ENCODE data around the gene AGFG2. TPM values are rescaled to one million over a fixed set of nuclear protein-coding genes. Genes with fewer than 3 reads are reported as not detected.
A peak's percentile ranks its signal among the peaks of the same experiment; 100 is the strongest.

Gene AGFG2
- total RNA-seq, 2 donors from 2014 or later = 8.5 to 28.9 TPM

DNA sequence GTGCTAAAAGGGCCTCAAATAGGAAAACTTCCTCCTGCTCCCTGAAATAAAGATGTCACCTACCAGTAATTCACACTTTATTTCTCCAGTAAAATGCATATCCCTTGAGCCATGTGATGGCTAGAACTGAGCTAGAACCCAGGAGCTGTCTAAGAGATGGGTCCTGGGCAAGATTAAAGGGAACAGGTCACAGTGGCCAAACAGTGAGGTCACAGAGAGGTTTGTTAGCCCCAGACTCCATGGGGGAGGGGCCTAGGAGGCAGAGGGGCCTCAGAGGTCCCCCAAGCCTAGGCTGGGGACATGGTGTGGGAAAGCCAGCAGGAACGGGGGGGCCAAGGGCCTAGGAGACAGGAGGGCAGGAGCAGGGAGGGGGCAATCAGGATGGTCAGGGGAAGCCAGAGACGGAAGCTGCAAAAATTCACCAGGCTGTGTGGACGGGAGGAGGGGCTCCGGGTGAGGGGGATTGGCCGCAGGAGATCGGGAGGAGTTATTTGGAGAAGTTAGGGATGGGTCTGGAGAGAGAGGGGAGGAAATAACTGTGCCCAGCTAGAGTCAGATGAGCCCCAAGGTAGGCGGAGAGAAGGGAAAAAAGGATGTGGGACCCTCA, 50.4 kb downstream of the AGFG2 start:
- Histone ChIP-seq H3K36me3 (ENCODE audit: control insufficient read depth, insufficient read depth, low read length) (no peaks in the 10 kb centered on the region), H3K27ac (ENCODE audit: low read depth, low read length) (no peak overlapping the region), H3K4me1 (ENCODE audit: control insufficient read depth, insufficient read depth, low read length) (peaks cover 4% of the 10 kb centered on the region), H3K27me3 (ENCODE audit: control insufficient read depth, insufficient read depth, low read length, poor library complexity, severe bottlenecking) (no peaks in the 10 kb centered on the region), H3K9me3 (ENCODE audit: control insufficient read depth, low read length) (no peaks in the 10 kb centered on the region), H3K9ac (ENCODE audit: extremely low read depth, low read length, poor library complexity, severe bottlenecking) (no peak overlapping the region), H3K4me3 (ENCODE audit: low read length) (no peak overlapping the region)
- H3K4me3 Mint-ChIP-seq = peak overlapping the region; percentile 18
- no peaks in the 10 kb centered on the region for H3K9me3 Mint-ChIP-seq
- H3K27me3 Mint-ChIP-seq (ENCODE audit: insufficient read depth) = peaks cover 20% of the 10 kb centered on the region
- WGBS, 2 experiments (ENCODE audit: insufficient coverage in 1 of 2, insufficient read length in 1 of 2) = 46 to 50% methylated on average over 7 of the region's 7 CpGs
- peak; percentile 73 for DNase-seq
- H3K36me3 Mint-ChIP-seq (ENCODE audit: low read depth) = no peaks in the 10 kb centered on the region
- H3K27ac Mint-ChIP-seq = no peak overlapping the region
- TF ChIP-seq, protein P1, sequence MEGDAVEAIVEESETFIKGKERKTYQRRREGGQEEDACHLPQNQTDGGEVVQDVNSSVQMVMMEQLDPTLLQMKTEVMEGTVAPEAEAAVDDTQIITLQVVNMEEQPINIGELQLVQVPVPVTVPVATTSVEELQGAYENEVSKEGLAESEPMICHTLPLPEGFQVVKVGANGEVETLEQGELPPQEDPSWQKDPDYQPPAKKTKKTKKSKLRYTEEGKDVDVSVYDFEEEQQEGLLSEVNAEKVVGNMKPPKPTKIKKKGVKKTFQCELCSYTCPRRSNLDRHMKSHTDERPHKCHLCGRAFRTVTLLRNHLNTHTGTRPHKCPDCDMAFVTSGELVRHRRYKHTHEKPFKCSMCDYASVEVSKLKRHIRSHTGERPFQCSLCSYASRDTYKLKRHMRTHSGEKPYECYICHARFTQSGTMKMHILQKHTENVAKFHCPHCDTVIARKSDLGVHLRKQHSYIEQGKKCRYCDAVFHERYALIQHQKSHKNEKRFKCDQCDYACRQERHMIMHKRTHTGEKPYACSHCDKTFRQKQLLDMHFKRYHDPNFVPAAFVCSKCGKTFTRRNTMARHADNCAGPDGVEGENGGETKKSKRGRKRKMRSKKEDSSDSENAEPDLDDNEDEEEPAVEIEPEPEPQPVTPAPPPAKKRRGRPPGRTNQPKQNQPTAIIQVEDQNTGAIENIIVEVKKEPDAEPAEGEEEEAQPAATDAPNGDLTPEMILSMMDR (conservative IDR thresholded peaks at IDR 0.05) = no peak
- peaks cover 26% of the 10 kb centered on the region for H3K4me1 Mint-ChIP-seq

DNA sequence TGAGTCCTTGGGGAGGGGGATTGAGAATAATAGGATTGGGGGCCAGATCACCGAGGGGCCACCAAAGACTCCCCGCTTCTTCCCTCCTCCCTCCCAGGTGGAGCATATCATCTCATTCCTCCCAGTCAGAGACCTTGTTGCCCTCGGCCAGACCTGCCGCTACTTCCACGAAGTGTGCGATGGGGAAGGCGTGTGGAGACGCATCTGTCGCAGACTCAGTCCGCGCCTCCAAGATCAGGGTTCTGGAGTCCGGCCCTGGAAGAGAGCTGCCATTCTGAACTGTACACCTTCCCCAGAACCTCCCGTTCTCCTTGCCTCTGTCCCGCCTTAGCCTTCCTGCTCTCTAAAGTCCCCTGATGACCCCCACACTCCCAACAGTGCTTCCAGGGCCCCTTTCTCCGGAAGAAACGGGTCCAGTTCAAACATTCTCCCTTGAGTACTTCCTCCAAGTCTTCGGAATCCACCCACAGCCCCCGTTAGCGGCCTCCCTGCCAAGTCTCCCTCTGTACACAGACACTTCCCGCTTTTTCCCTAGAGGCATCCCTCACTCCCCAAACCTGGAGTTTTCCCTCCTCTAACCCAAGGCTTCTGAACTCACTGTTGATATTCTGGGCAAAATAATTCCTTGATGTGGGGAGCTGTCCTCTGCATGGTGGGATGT, 51.2 kb downstream of the AGFG2 start:
- H3K4me1 ChIP-seq (ENCODE audit: control insufficient read depth, insufficient read depth, low read length) = no peaks in the 10 kb centered on the region
- DNase-seq = no peak
- peaks cover 23% of the 10 kb centered on the region for H3K27me3 Mint-ChIP-seq (ENCODE audit: insufficient read depth)
- no peak overlapping the region for H3K27ac ChIP-seq (ENCODE audit: low read depth, low read length)
- no peaks in the 10 kb centered on the region for H3K9me3 Mint-ChIP-seq
- no peaks in the 10 kb centered on the region for H3K27me3 ChIP-seq (ENCODE audit: control insufficient read depth, insufficient read depth, low read length, poor library complexity, severe bottlenecking)
- H3K27ac Mint-ChIP-seq = no peak overlapping the region
- no peaks in the 10 kb centered on the region for H3K36me3 ChIP-seq (ENCODE audit: control insufficient read depth, insufficient read depth, low read length)
- TF ChIP-seq, protein P1 (conservative IDR thresholded peaks at IDR 0.05) = no peak
- H3K4me3 Mint-ChIP-seq = peak overlapping the region; percentile 18
- H3K9me3 ChIP-seq (ENCODE audit: control insufficient read depth, low read length) = no peaks in the 10 kb centered on the region
- 85 to 94% methylated on average over 14 to 20 of the region's 20 CpGs for WGBS, 2 experiments (ENCODE audit: insufficient coverage in 1 of 2, insufficient read length in 1 of 2)
- H3K4me3 ChIP-seq (ENCODE audit: low read length) = no peak overlapping the region
- H3K36me3 Mint-ChIP-seq (ENCODE audit: low read depth) = no peaks in the 10 kb centered on the region
- no peak overlapping the region for H3K9ac ChIP-seq (ENCODE audit: extremely low read depth, low read length, poor library complexity, severe bottlenecking)
- peaks cover 20% of the 10 kb centered on the region for H3K4me1 Mint-ChIP-seq

DNA sequence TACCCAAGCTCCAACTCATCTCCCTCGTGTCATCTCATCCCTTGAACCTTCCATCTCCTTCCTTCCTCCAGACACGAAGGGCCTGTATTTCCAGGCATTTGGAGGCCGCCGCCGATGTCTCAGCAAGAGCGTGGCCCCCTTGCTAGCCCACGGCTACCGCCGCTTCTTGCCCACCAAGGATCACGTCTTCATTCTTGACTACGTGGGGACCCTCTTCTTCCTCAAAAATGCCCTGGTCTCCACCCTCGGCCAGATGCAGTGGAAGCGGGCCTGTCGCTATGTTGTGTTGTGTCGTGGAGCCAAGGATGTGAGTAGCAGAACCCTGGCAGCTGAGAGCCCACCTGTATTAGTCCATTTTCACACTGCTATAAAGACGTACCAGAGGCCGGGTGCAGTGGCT, 52.6 kb downstream of the AGFG2 start:
- H3K36me3 ChIP-seq (ENCODE audit: control insufficient read depth, insufficient read depth, low read length) = no peaks in the 10 kb centered on the region
- 94% methylated on average over 14 to 17 of the region's 17 CpGs for WGBS, 2 experiments (ENCODE audit: insufficient coverage in 1 of 2, insufficient read length in 1 of 2)
- Mint-ChIP-seq H3K27me3 (ENCODE audit: insufficient read depth) (peaks cover 27% of the 10 kb centered on the region), H3K9me3 (no peaks in the 10 kb centered on the region), H3K36me3 (ENCODE audit: low read depth) (no peaks in the 10 kb centered on the region), H3K27ac (no peak overlapping the region), H3K4me1 (peaks cover 20% of the 10 kb centered on the region), H3K4me3 (no peak overlapping the region)
- TF ChIP-seq, protein P1 (conservative IDR thresholded peaks at IDR 0.05) = no peak
- no peak overlapping the region for H3K27ac ChIP-seq (ENCODE audit: low read depth, low read length)
- no peaks in the 10 kb centered on the region for H3K4me1 ChIP-seq (ENCODE audit: control insufficient read depth, insufficient read depth, low read length)
- no peak overlapping the region for H3K9ac ChIP-seq (ENCODE audit: extremely low read depth, low read length, poor library complexity, severe bottlenecking)
- no peak overlapping the region for H3K4me3 ChIP-seq (ENCODE audit: low read length)
- H3K9me3 ChIP-seq (ENCODE audit: control insufficient read depth, low read length) = no peaks in the 10 kb centered on the region
- no peak for DNase-seq
- H3K27me3 ChIP-seq (ENCODE audit: control insufficient read depth, insufficient read depth, low read length, poor library complexity, severe bottlenecking) = no peaks in the 10 kb centered on the region

Data from endodermal cell (in vitro differentiated cells).